Measurements from ENCODE around the gene KBTBD4.

KBTBD4 gene

GRCh38 chr11:47589584-47589976, 10.8 kb upstream of the KBTBD4 start:
- DNase-seq (ENCODE audit: insufficient read length) (no peak), FAIRE-seq (no peak)
- TF ChIP-seq POLR2A (IDR thresholded peaks at IDR 0.05; ENCODE audit: low read depth, low read length) (no peak), POLR2AphosphoS5 (IDR thresholded peaks at IDR 0.05; ENCODE audit: low read depth, low read length) (no peak), TAF1 (IDR thresholded peaks at IDR 0.05; ENCODE audit: borderline replicate concordance, low read depth, low read length) (no peak)

GRCh38 chr11:47589118-47589517, 10.3 kb upstream of the KBTBD4 start:
- FAIRE-seq, result no peak
- no peak for DNase-seq (ENCODE audit: insufficient read length)
- TF ChIP-seq TAF1 (IDR thresholded peaks at IDR 0.05; ENCODE audit: borderline replicate concordance, low read depth, low read length) (no peak), POLR2AphosphoS5 (IDR thresholded peaks at IDR 0.05; ENCODE audit: low read depth, low read length) (no peak), POLR2A (IDR thresholded peaks at IDR 0.05; ENCODE audit: low read depth, low read length) (no peak)

GRCh38 chr11:47587723-47588326, 9.1 kb upstream of the KBTBD4 start:
- FAIRE-seq, result no peak

GRCh38 chr11:47587039-47587716, 8.4 kb upstream of the KBTBD4 start:
- DNase-seq (ENCODE audit: insufficient read length) (no peak), FAIRE-seq (no peak)
- no peak for TF ChIP-seq TAF1 (IDR thresholded peaks at IDR 0.05; ENCODE audit: borderline replicate concordance, low read depth, low read length)
- TF ChIP-seq POLR2A (IDR thresholded peaks at IDR 0.05; ENCODE audit: low read depth, low read length), result no peak
- TF ChIP-seq POLR2AphosphoS5 (IDR thresholded peaks at IDR 0.05; ENCODE audit: low read depth, low read length), result no peak

More at GRCh38 chr11:47587723-47588326, 9.1 kb upstream of the KBTBD4 start:
- DNase-seq (ENCODE audit: insufficient read length), result no peak
- no peak for TF ChIP-seq POLR2AphosphoS5 (IDR thresholded peaks at IDR 0.05; ENCODE audit: low read depth, low read length)
- no peak for TF ChIP-seq TAF1 (IDR thresholded peaks at IDR 0.05; ENCODE audit: borderline replicate concordance, low read depth, low read length)
- TF ChIP-seq POLR2A (IDR thresholded peaks at IDR 0.05; ENCODE audit: low read depth, low read length), result no peak

GRCh38 chr11:47586098-47586855, 7.5 kb upstream of the KBTBD4 start, which contains the start of gene FAM180B:
Gene FAM180B (plus strand): TSS chr11:47586678. CDS start chr11:47586769, 91 bp downstream.
- no peak for TF ChIP-seq TAF1 (IDR thresholded peaks at IDR 0.05; ENCODE audit: borderline replicate concordance, low read depth, low read length)
- TF ChIP-seq POLR2AphosphoS5 (IDR thresholded peaks at IDR 0.05; ENCODE audit: low read depth, low read length), result no peak
- no peak for TF ChIP-seq POLR2A (IDR thresholded peaks at IDR 0.05; ENCODE audit: low read depth, low read length)
- FAIRE-seq, result no peak
- DNase-seq (ENCODE audit: insufficient read length), result no peak

- TF ChIP-seq POLR2A (IDR thresholded peaks at IDR 0.05; ENCODE audit: low read depth, low read length), result no peak
- TF ChIP-seq TAF1 (IDR thresholded peaks at IDR 0.05; ENCODE audit: borderline replicate concordance, low read depth, low read length), result no peak
- TF ChIP-seq POLR2AphosphoS5 (IDR thresholded peaks at IDR 0.05; ENCODE audit: low read depth, low read length), result no peak
- FAIRE-seq (no peak), DNase-seq (ENCODE audit: insufficient read length) (no peak)
These were observed 5.1 kb upstream of the KBTBD4 start for GRCh38 chr11:47583844-47584243.

- FAIRE-seq (no peak), DNase-seq (ENCODE audit: insufficient read length) (no peak)
- no peak for TF ChIP-seq POLR2AphosphoS5 (IDR thresholded peaks at IDR 0.05; ENCODE audit: low read depth, low read length)
- TF ChIP-seq TAF1 (IDR thresholded peaks at IDR 0.05; ENCODE audit: borderline replicate concordance, low read depth, low read length), result no peak
- TF ChIP-seq POLR2A (IDR thresholded peaks at IDR 0.05; ENCODE audit: low read depth, low read length), result no peak
These were observed 1.2 kb downstream of the KBTBD4 start for GRCh38 chr11:47577460-47578041.

GRCh38 chr11:47573321-47573720, 5.4 kb downstream of the KBTBD4 start:
- DNase-seq (ENCODE audit: insufficient read length) (no peak), FAIRE-seq (no peak)
- TF ChIP-seq TAF1 (IDR thresholded peaks at IDR 0.05; ENCODE audit: borderline replicate concordance, low read depth, low read length) (no peak), POLR2A (IDR thresholded peaks at IDR 0.05; ENCODE audit: low read depth, low read length) (no peak), POLR2AphosphoS5 (IDR thresholded peaks at IDR 0.05; ENCODE audit: low read depth, low read length) (no peak; the same call in 1 of the 2 replicates)

GRCh38 chr11:47572715-47573255, 6.0 kb downstream of the KBTBD4 start:
- DNase-seq (ENCODE audit: insufficient read length) (no peak), FAIRE-seq (no peak)
- TF ChIP-seq TAF1 (IDR thresholded peaks at IDR 0.05; ENCODE audit: borderline replicate concordance, low read depth, low read length) (no peak), POLR2A (IDR thresholded peaks at IDR 0.05; ENCODE audit: low read depth, low read length) (no peak), POLR2AphosphoS5 (IDR thresholded peaks at IDR 0.05; ENCODE audit: low read depth, low read length) (peak; percentile 16; the same call in 1 of the 2 replicates)

- FAIRE-seq (no peak), DNase-seq (ENCODE audit: insufficient read length) (no peak)
- TF ChIP-seq TAF1 (IDR thresholded peaks at IDR 0.05; ENCODE audit: borderline replicate concordance, low read depth, low read length), result no peak
- no peak for TF ChIP-seq POLR2A (IDR thresholded peaks at IDR 0.05; ENCODE audit: low read depth, low read length)
- TF ChIP-seq POLR2AphosphoS5 (IDR thresholded peaks at IDR 0.05; ENCODE audit: low read depth, low read length), result no peak
These were observed 6.9 kb downstream of the KBTBD4 start for GRCh38 chr11:47571895-47572294.

- FAIRE-seq (no peak), DNase-seq (ENCODE audit: insufficient read length) (no peak)
- TF ChIP-seq POLR2AphosphoS5 (IDR thresholded peaks at IDR 0.05; ENCODE audit: low read depth, low read length) (no peak), POLR2A (IDR thresholded peaks at IDR 0.05; ENCODE audit: low read depth, low read length) (no peak; the same call in 1 of the 2 replicates), TAF1 (IDR thresholded peaks at IDR 0.05; ENCODE audit: borderline replicate concordance, low read depth, low read length) (no peak)
These were observed 7.4 kb downstream of the KBTBD4 start for GRCh38 chr11:47571357-47571729.

Measured in GM12892 (cell line).